H1 (cell line): ENCODE measurements around the gene MAGEA9B.
"Not testable (repeated sequence)": the region's sequence is repeated elsewhere in the genome, so short reads cannot be mapped to it uniquely, and the experiment has no call there.

Source experiments
- CHD1 ChIP-seq: IDR thresholded peaks from 2 replicates; pipeline ENCODE4 v1.6.1; 2012; ENCODE audit warnings: low read depth, low read length, improper control_type of control experiment
- EP300 ChIP-seq, 2 experiments: IDR thresholded peaks; 1 replicate in 1 of 2; 2 replicates in 1 of 2; pipeline ENCODE4 v1.6.1; 2011 to 2012; ENCODE audit warnings: low read depth in 2 of 2, low read length in 2 of 2, mild to moderate bottlenecking in 2 of 2, borderline replicate concordance in 1 of 2, inconsistent platforms in 1 of 2, moderate library complexity in 1 of 2
- EZH2 ChIP-seq: fragments of 200-600 bp; sonication (generic); IDR thresholded peaks from 2 replicates; pipeline ENCODE4 v1.7.1; 2012; ENCODE audit warnings: low read depth, mild to moderate bottlenecking, moderate library complexity, low read length, inconsistent platforms; ENCODE audit not compliant: severe bottlenecking
- GABPA ChIP-seq: IDR thresholded peaks from 2 replicates; pipeline ENCODE4 v1.6.1; 2011; ENCODE audit warnings: mild to moderate bottlenecking, low read length, moderate library complexity, borderline replicate concordance; ENCODE audit not compliant: insufficient read depth
- JUN ChIP-seq: IDR thresholded peaks from 2 replicates; pipeline ENCODE4 v1.6.1; 2011; ENCODE audit warnings: low read depth, mild to moderate bottlenecking, improper control_type of control experiment, low read length
- JUND ChIP-seq: IDR thresholded peaks from 2 replicates; pipeline ENCODE4 v1.6.1; 2011; ENCODE audit warnings: mild to moderate bottlenecking, improper control_type of control experiment, low read length
- NRF1 ChIP-seq: IDR thresholded peaks from 2 replicates; pipeline ENCODE4 v1.6.1; 2011; ENCODE audit warnings: mild to moderate bottlenecking, low read depth, low read length, improper control_type of control experiment
- POLR2A ChIP-seq, 2 experiments: IDR thresholded peaks; 1 replicate in 1 of 2; 2 replicates in 1 of 2; pipeline ENCODE4 v1.6.1; 2011; ENCODE audit warnings: low read depth in 2 of 2, low read length in 2 of 2, mild to moderate bottlenecking in 2 of 2; ENCODE audit errors: control extremely low read depth in 1 of 2
- RAD21 ChIP-seq, 2 experiments: IDR thresholded peaks in 1 of 2; conservative IDR thresholded peaks in 1 of 2; 2 replicates each; pipeline ENCODE4 v1.6.1; 2011; ENCODE audit warnings: low read depth in 2 of 2, low read length in 2 of 2, improper control_type of control experiment in 1 of 2, inconsistent platforms in 1 of 2, mild to moderate bottlenecking in 1 of 2, moderate library complexity in 1 of 2
- TBP ChIP-seq: IDR thresholded peaks from 2 replicates; pipeline ENCODE4 v1.6.1; 2011; ENCODE audit warnings: low read depth, low read length, improper control_type of control experiment
- TF ChIP-seq, protein P1 (sequence below), 3 experiments: IDR thresholded peaks; 1 replicate in 2 of 3; 2 replicates in 1 of 3; pipeline versions ENCODE4 v1.5.1 to v1.6.1; 2011; ENCODE audit warnings: low read length in 3 of 3, mild to moderate bottlenecking in 3 of 3, inconsistent platforms in 2 of 3, low read depth in 1 of 3, moderate library complexity in 1 of 3; ENCODE audit not compliant: insufficient read depth in 1 of 3; ENCODE audit errors: control extremely low read depth in 1 of 3

DNA sequence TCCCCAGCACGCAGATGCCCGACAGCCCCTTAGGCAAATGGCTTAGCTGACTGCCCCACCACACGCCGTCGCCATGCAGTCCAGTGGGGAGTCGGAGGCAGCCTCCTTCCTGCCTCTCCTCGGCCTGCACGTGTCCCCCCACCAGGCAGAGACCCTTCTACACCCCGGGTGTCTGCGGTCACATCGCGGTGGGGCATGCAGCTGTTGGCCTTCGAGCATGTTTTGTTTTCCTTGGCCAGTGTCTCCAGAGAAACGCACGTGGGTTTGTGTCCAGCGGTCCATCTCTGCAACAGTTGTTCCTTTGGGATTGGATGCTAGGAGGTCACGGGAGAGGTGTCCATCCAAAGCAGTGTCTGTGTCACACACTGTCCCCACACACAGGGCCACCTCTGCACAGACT is 8.0 kb upstream of the MAGEA9B start, which contains the start of gene HSFX2:
- TF ChIP-seq EZH2; RAD21 (IDR thresholded peaks at IDR 0.05 in 1 of 2, conservative IDR thresholded peaks at IDR 0.05 in 1 of 2; ENCODE audit: low read depth in 2 of 2, low read length in 2 of 2); JUND; NRF1; GABPA; JUN; TBP; EP300 (IDR thresholded peaks at IDR 0.05; ENCODE audit: borderline replicate concordance in 1 of 2, low read depth in 2 of 2, low read length in 2 of 2); POLR2A (IDR thresholded peaks at IDR 0.05; ENCODE audit: control extremely low read depth in 1 of 2, low read depth in 2 of 2, low read length in 2 of 2); CHD1: not testable (repeated sequence)
- TF ChIP-seq, protein P1, sequence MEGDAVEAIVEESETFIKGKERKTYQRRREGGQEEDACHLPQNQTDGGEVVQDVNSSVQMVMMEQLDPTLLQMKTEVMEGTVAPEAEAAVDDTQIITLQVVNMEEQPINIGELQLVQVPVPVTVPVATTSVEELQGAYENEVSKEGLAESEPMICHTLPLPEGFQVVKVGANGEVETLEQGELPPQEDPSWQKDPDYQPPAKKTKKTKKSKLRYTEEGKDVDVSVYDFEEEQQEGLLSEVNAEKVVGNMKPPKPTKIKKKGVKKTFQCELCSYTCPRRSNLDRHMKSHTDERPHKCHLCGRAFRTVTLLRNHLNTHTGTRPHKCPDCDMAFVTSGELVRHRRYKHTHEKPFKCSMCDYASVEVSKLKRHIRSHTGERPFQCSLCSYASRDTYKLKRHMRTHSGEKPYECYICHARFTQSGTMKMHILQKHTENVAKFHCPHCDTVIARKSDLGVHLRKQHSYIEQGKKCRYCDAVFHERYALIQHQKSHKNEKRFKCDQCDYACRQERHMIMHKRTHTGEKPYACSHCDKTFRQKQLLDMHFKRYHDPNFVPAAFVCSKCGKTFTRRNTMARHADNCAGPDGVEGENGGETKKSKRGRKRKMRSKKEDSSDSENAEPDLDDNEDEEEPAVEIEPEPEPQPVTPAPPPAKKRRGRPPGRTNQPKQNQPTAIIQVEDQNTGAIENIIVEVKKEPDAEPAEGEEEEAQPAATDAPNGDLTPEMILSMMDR (IDR thresholded peaks at IDR 0.05; ENCODE audit: control extremely low read depth in 1 of 3, insufficient read depth in 1 of 3, low read depth in 1 of 3, low read length in 3 of 3): not testable (repeated sequence)
